Hepatocyte (in vitro differentiated cells): ENCODE measurements around the gene OLFM1.

Experiments
- EZH2phosphoT487 ChIP-seq: fragments of 200-600 bp; sonication (generic); IDR thresholded peaks from one replicate; pipeline ENCODE4 v1.6.1; 2018; ENCODE audit warnings: antibody characterized with exemption, mild to moderate bottlenecking, low read depth, moderate library complexity; ENCODE audit not compliant: unreplicated experiment, severe bottlenecking
- TF ChIP-seq, protein P1 (sequence below): fragments of 200-600 bp; sonication (generic); IDR thresholded peaks from 2 replicates; pipeline ENCODE4 v1.5.1; 2016; ENCODE audit warnings: antibody characterized with exemption, mild to moderate bottlenecking; ENCODE audit not compliant: poor library complexity

DNA sequence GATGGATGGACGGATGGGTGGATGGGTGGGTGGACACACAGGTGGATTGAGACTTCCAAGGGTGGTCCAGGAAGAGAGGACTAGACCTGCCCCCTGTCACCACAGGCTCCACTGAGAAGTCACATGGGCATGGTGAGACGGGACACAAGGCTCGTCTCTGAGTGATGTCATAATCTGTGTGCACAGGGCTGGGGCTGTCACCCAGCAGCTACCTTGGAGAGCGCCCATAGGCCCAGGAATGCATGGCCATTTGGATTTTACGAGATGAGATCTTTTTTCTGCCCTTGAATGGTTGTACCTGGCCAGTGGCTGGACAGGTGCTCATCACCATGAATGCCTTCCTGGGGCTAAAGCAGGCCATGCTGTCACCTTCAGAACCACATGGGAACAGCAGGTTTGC lies 3.1 kb downstream of the OLFM1 start:
- TF ChIP-seq, protein P1, sequence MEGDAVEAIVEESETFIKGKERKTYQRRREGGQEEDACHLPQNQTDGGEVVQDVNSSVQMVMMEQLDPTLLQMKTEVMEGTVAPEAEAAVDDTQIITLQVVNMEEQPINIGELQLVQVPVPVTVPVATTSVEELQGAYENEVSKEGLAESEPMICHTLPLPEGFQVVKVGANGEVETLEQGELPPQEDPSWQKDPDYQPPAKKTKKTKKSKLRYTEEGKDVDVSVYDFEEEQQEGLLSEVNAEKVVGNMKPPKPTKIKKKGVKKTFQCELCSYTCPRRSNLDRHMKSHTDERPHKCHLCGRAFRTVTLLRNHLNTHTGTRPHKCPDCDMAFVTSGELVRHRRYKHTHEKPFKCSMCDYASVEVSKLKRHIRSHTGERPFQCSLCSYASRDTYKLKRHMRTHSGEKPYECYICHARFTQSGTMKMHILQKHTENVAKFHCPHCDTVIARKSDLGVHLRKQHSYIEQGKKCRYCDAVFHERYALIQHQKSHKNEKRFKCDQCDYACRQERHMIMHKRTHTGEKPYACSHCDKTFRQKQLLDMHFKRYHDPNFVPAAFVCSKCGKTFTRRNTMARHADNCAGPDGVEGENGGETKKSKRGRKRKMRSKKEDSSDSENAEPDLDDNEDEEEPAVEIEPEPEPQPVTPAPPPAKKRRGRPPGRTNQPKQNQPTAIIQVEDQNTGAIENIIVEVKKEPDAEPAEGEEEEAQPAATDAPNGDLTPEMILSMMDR: no peak
- no peak for TF ChIP-seq EZH2phosphoT487
